K562 (cell line): Measurements from ENCODE around the gene RYR3. TPM values are rescaled to one million over a fixed set of nuclear protein-coding genes. Genes with fewer than 3 reads are reported as not detected.

Source experiments
- ATAC-seq: fragments of 200-7000 bp; cut with Tn5 transposase; 3 replicates; pipeline ENCODE4 v1.9.1; 2020; ENCODE audit warnings: moderate library complexity
- BruUV-seq: library from RNA; stranded (reverse); fragments of 400-500 nt; replicated peaks from 2 replicates; lab custom pipeline; 2021; lab: Mats Ljungman, UMichigan
- CTCF ChIA-PET: fragments of 300-600 bp; formaldehyde crosslinking; extraction: SDS; loops from one replicate; lab custom pipeline; 2021; ENCODE audit warnings: low intra/inter-chr PET ratio; lab: Yijun Ruan, JAX
- POLR2A ChIA-PET: fragments of 300-600, 350-650 bp; sonication (Branson Sonifier 250); formaldehyde crosslinking; extraction: SDS; loops from one replicate; lab custom pipeline; 2021; ENCODE audit warnings: antibody characterized with exemption, inconsistent platforms; lab: Yijun Ruan, JAX
- DNase-seq, 4 experiments: peaks; one replicate each; pipeline versions ENCODE4 v3.0.0 to v3.0.0-alpha.2; 2011 to 2018; ENCODE audit warnings: low spot score in 3 of 4, mixed read lengths in 3 of 4; ENCODE audit errors: extremely low read depth in 1 of 4
- FAIRE-seq: peaks from 2 replicates; lab custom pipeline; 2011; peaks lifted over from hg19 to GRCh38; lab: Jason Lieb, UNC
- H2AFZ ChIP-seq: 2 replicates; pipeline ENCODE4 v1.6.0; 2011; ENCODE audit warnings: low read depth, low read length, control low read depth, inconsistent platforms
- H3K27ac ChIP-seq: fragments of 200-600 bp; 3 replicates; pipeline ENCODE4 v1.8.0; 2011; ENCODE audit warnings: low read depth, mild to moderate bottlenecking, control low read depth, inconsistent platforms, low read length, moderate library complexity, mixed read lengths; ENCODE audit errors: extremely low read depth
- H3K27me3 ChIP-seq, 2 experiments: fragments of 300-600 bp in 1 of 2; 2 replicates in 1 of 2; 3 replicates in 1 of 2; pipeline versions ENCODE4 v1.6.0 to v1.8.0; 2011; ENCODE audit warnings: inconsistent platforms in 2 of 2, low read length in 2 of 2, mild to moderate bottlenecking in 1 of 2, mixed read lengths in 1 of 2, moderate library complexity in 1 of 2; ENCODE audit not compliant: control insufficient read depth in 2 of 2, insufficient read depth in 2 of 2
- H3K36me3 ChIP-seq: fragments of 300-600 bp; 3 replicates; pipeline ENCODE4 v1.8.0; 2011; ENCODE audit warnings: mild to moderate bottlenecking, low read length, inconsistent platforms; ENCODE audit not compliant: control insufficient read depth, insufficient read depth
- H3K4me1 ChIP-seq, 2 experiments: fragments of 200-600 bp in 1 of 2; replicated peaks in 1 of 2; 2 replicates in 1 of 2; 3 replicates in 1 of 2; pipeline versions ENCODE4 v1.5.1 to v1.8.0; 2011; ENCODE audit warnings: inconsistent platforms in 2 of 2, low read length in 2 of 2, mild to moderate bottlenecking in 1 of 2, mixed read lengths in 1 of 2, moderate library complexity in 1 of 2; ENCODE audit not compliant: control insufficient read depth in 2 of 2, insufficient read depth in 2 of 2
- H3K4me2 ChIP-seq: 2 replicates; pipeline ENCODE4 v1.6.1; 2011; ENCODE audit warnings: low read length, control low read depth, inconsistent platforms, mixed read lengths; ENCODE audit not compliant: insufficient read depth
- H3K4me3 ChIP-seq: fragments of 200-600 bp; sonication (generic), shearing (Covaris generic); 2 replicates; pipeline ENCODE4 v1.5.1; 2016; ENCODE audit warnings: control low read depth, inconsistent platforms
- H3K79me2 ChIP-seq: fragments of 200-600 bp; 3 replicates; pipeline ENCODE4 v1.8.0; 2011; ENCODE audit warnings: low read length, inconsistent platforms; ENCODE audit not compliant: control insufficient read depth, insufficient read depth
- H3K9ac ChIP-seq, 2 experiments: 2 replicates each; pipeline versions ENCODE4 v1.6.0 to v1.6.1; 2011; ENCODE audit warnings: low read depth in 2 of 2, low read length in 2 of 2, control low read depth in 1 of 2, inconsistent platforms in 1 of 2, mild to moderate bottlenecking in 1 of 2, mixed read lengths in 1 of 2; ENCODE audit not compliant: insufficient read depth in 1 of 2
- H3K9me1 ChIP-seq: one replicate; pipeline ENCODE4 v1.6.0; 2011; ENCODE audit warnings: inconsistent platforms, mild to moderate bottlenecking, low read length, moderate library complexity; ENCODE audit not compliant: control insufficient read depth, insufficient read depth
- H3K9me3 ChIP-seq: replicated peaks from 2 replicates; pipeline ENCODE4 v1.5.1; 2011; ENCODE audit warnings: low read depth, low read length, inconsistent platforms; ENCODE audit not compliant: control insufficient read depth, insufficient read depth
- H4K20me1 ChIP-seq: replicated peaks from 2 replicates; pipeline ENCODE4 v1.6.1; 2011; ENCODE audit warnings: low read length, inconsistent platforms, mixed read lengths; ENCODE audit not compliant: control insufficient read depth, insufficient read depth
- RBM25 ChIP-seq: fragments of 200-400 bp; formaldehyde crosslinking; IDR thresholded peaks from 2 replicates; pipeline ENCODE4 v1.6.1; 2018; ENCODE audit warnings: low read length, low read depth, moderate library complexity; ENCODE audit not compliant: severe bottlenecking
- WGBS: fragments of 100-300 bp; shearing (Covaris generic); methylation state at CpG from one replicate; pipeline ENCODE4 v1.1.6; 2016; ENCODE audit warnings: low coverage, mixed read lengths; ENCODE audit not compliant: insufficient coverage; ENCODE audit errors: missing lambda C conversion rate; 5-methylcytosine and 5-hydroxymethylcytosine counted together
- in situ Hi-C: fragments of 300-500 bp; cut with MboI; formaldehyde crosslinking; loops from 4 replicates; pipeline ENCODE4 v1.15.0; 2018; ENCODE audit warnings: inconsistent platforms, mixed read lengths
- intact Hi-C: fragments of 100-400 bp; cut with micrococcal nuclease; formaldehyde crosslinking; loops from 2 replicates; pipeline ENCODE4 v1.14.2; 2022
- polyA plus RNA-seq, 8 experiments: library from polyadenylated mRNA; depleted of rRNA in 4 of 8; stranded (reverse) in 5 of 8; unstranded in 3 of 8; fragments of >200 nt; fragmentation: Nextera tagmentation in 2 of 8; fragmentation: Illumina TruSeq in 1 of 8; extraction: Ambion mirVana in 2 of 8; extraction: Trizol in 1 of 8; gene quantifications; 2 replicates each; pipeline versions ENCODE4 v1.2.1 to v1.2.3, GENCODE V29; 2011 to 2014; ENCODE audit warnings: inconsistent platforms in 1 of 8, missing spikeins in 1 of 8
- total RNA-seq, 7 experiments: library from RNA; depleted of rRNA in 6 of 7; stranded (reverse); fragments of >200 nt in 6 of 7; fragmentation: Illumina TruSeq in 2 of 7; extraction: Trizol in 2 of 7; gene quantifications; 2 replicates each; pipeline versions ENCODE4 v1.2.1 to v1.2.3, GENCODE V29; 2011 to 2021; ENCODE audit warnings: low replicate concordance in 1 of 7
- TF ChIP-seq, protein P1 (sequence below): fragments of 250-450 bp; sonication (Bioruptor Pico); IDR thresholded peaks from 2 replicates; pipeline ENCODE4 v1.4.0; 2020; ENCODE audit warnings: borderline replicate concordance

Gene RYR3
- total and polyA plus RNA-seq, 9 of the 15 experiments (the other 6 are each of a cell fraction or from before 2014, with no cell fraction given), result 0.04 TPM; not detected in 8

DNA sequence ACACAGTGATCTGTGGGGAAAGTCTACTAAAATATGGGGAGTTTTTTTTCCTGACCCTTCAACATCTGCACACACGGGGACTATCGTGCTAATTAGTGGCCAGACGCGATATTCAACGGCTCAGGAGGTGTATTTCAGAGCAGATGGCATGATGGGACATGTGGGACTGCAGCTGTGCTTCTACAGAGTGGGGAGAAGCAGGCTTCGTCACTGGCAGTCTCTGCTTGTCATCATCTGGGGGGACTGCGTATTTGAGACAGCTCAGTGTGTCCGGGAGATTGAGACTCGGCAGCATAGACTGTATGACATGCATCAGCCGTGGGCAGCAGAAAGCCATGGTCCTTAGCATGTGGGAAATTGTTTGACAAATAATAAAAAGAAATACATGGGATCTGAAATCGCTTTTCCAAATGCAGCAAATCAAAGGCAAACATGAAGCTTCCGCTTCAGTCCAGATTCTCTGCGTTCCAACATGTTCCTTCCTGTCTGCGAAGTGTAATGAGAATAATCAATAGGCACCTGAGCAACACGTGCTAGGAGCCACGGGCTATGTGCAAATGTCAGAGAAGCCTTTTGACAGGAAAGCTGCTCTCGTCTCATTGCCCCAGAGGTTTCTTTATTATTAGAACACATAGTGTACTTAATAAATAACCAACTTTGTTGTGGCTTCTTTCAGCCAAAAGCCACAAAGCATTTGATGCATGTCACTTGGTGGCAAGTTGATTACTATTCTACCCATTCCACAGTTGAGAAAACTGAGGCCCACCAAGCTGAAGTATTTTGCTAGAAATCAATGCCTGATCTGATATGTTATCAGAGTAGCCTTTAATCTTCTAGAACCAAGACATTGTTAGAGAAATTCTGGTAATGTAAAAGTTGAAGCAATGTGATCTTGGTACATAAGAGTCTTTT, 276.3 kb downstream of the RYR3 start:
- POLR2A ChIA-PET, result no interaction called here
- H3K4me1 ChIP-seq, result no peaks in the 10 kb centered on the region
- H3K27ac ChIP-seq, result no peak overlapping the region
- DNase-seq (no peak), FAIRE-seq (no peak)
- CTCF ChIA-PET, result no interaction called here
- no peak overlapping the region for H3K9ac ChIP-seq
- under 1% methylated on average over 17 of the region's 17 CpGs for WGBS
- peaks cover 0 to 2% of the 10 kb centered on the region in 2 experiments; a peak in 2 of 5 replicates for H3K27me3 ChIP-seq
- intact Hi-C loops, result no loop called here
- no peaks in the 10 kb centered on the region for H4K20me1 ChIP-seq
- BruUV-seq, result no TSS peak
- H3K9me1 ChIP-seq, result no peaks in the 10 kb centered on the region
- TF ChIP-seq, protein P1, sequence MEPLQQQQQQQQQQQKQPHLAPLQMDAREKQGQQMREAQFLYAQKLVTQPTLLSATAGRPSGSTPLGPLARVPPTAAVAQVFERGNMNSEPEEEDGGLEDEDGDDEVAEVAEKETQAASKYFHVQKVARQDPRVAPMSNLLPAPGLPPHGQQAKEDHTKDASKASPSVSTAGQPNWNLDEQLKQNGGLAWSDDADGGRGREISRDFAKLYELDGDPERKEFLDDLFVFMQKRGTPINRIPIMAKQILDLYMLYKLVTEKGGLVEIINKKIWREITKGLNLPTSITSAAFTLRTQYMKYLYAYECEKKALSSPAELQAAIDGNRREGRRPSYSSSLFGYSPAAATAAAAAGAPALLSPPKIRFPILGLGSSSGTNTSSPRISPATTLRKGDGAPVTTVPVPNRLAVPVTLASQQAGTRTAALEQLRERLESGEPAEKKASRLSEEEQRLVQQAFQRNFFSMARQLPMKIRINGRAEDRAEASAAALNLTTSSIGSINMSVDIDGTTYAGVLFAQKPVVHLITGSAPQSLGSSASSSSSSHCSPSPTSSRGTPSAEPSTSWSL (CRISPR knock-in tag), result no peak
- TF ChIP-seq RBM25, result peak; percentile 64
- TF ChIP-seq, all 486 proteins: peak for 1
- Histone ChIP-seq H2AFZ (no peak overlapping the region), H3K79me2 (no peaks in the 10 kb centered on the region), H3K9me3 (no peaks in the 10 kb centered on the region), H3K36me3 (no peaks in the 10 kb centered on the region), H3K4me3 (no peak overlapping the region), H3K4me2 (no peak overlapping the region)
- in situ Hi-C loops, result no loop called here
- ATAC-seq, result no peak
